ENCODE data around the gene SPAG8. TPM values are rescaled to one million over a fixed set of nuclear protein-coding genes. Genes with fewer than 3 reads are reported as not detected.

The SPAG8 gene
- total and polyA plus RNA-seq, 10 donors, result 1.1 to 4.5 (median 2.0) TPM

GRCh38 chr9:35847792-35848572 is 35.9 kb upstream of the SPAG8 start:
- DNase-seq, result peak; percentile 71
- Histone ChIP-seq H3K9me3 (no peaks in the 10 kb centered on the region), H3K36me3 (peaks cover 0 to 13% (median 0%) of the 10 kb centered on the region in 6 donors), H3K27me3 (replicated peaks in 1 of 7) (peaks cover 0 to 19% (median 0%) of the 10 kb centered on the region in 7 donors), H3K4me3 (no peak overlapping the region), H3K4me1 (peaks cover 24 to 71% (median 55%) of the 10 kb centered on the region in 6 donors), H3K27ac (peak overlapping the region; percentile 22 to 80 (median 45))
- 55 to 70% (median 60%) methylated on average over 4 of the region's 4 CpGs for WGBS, 5 donors
- TF ChIP-seq POLR2A (IDR thresholded peaks at IDR 0.05) (no peak), POLR2AphosphoS5 (IDR thresholded peaks at IDR 0.05) (peak in 1 of 3 donors; percentile 20)
- intact Hi-C loops (cut with DNase I; ENCODE audit: low total_unique reads), result loop anchor here (10.0 kb wide), 1 partner anchor 47 kb away; no protein-coding TSS in a partner anchor

GRCh38 chr9:35845824-35846771 is 34.0 kb upstream of the SPAG8 start:
- intact Hi-C loops (cut with DNase I; ENCODE audit: low total_unique reads), result loop anchor here (10.0 kb wide), 1 partner anchor 49 kb away; no protein-coding TSS in a partner anchor
- no peak for TF ChIP-seq POLR2A (IDR thresholded peaks at IDR 0.05)
- TF ChIP-seq, protein P1, sequence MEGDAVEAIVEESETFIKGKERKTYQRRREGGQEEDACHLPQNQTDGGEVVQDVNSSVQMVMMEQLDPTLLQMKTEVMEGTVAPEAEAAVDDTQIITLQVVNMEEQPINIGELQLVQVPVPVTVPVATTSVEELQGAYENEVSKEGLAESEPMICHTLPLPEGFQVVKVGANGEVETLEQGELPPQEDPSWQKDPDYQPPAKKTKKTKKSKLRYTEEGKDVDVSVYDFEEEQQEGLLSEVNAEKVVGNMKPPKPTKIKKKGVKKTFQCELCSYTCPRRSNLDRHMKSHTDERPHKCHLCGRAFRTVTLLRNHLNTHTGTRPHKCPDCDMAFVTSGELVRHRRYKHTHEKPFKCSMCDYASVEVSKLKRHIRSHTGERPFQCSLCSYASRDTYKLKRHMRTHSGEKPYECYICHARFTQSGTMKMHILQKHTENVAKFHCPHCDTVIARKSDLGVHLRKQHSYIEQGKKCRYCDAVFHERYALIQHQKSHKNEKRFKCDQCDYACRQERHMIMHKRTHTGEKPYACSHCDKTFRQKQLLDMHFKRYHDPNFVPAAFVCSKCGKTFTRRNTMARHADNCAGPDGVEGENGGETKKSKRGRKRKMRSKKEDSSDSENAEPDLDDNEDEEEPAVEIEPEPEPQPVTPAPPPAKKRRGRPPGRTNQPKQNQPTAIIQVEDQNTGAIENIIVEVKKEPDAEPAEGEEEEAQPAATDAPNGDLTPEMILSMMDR (IDR thresholded peaks at IDR 0.05 in 8 of 11, conservative IDR thresholded peaks at IDR 0.05 in 3 of 11), result no peak
- no peak for TF ChIP-seq POLR2AphosphoS5 (IDR thresholded peaks at IDR 0.05)
- Histone ChIP-seq H3K27ac (peak overlapping the region in 4 of 8 donors; percentile 43 to 64 (median 58)), H3K36me3 (peaks cover 0 to 13% (median 0%) of the 10 kb centered on the region in 6 donors), H3K27me3 (replicated peaks in 1 of 7) (peaks cover 0 to 25% (median 0%) of the 10 kb centered on the region in 7 donors), H3K4me3 (peak overlapping the region in 1 of 8 donors; percentile 19), H3K9me3 (no peaks in the 10 kb centered on the region), H3K4me1 (peaks cover 29 to 84% (median 64%) of the 10 kb centered on the region in 6 donors)
- 45 to 52% (median 50%) methylated on average over 12 to 53 of the region's 53 CpGs for WGBS, 5 donors
- peak; percentile 82 for DNase-seq

- intact Hi-C loops (cut with DNase I; ENCODE audit: low total_unique reads), result loop anchor here (10.0 kb wide), 1 partner anchor 50 kb away; no protein-coding TSS in a partner anchor
- Histone ChIP-seq H3K9me3 (no peaks in the 10 kb centered on the region), H3K27ac (peak overlapping the region in 7 of 8 donors; percentile 24 to 64 (median 43)), H3K4me3 (no peak overlapping the region), H3K27me3 (replicated peaks in 1 of 7) (peaks cover 0 to 31% (median 0%) of the 10 kb centered on the region in 7 donors), H3K36me3 (peaks cover 0 to 13% (median 0%) of the 10 kb centered on the region in 6 donors), H3K4me1 (peaks cover 29 to 87% (median 62%) of the 10 kb centered on the region in 6 donors)
- no peak for DNase-seq
- TF ChIP-seq, protein P1 (IDR thresholded peaks at IDR 0.05 in 8 of 11, conservative IDR thresholded peaks at IDR 0.05 in 3 of 11), result no peak
- TF ChIP-seq POLR2A (IDR thresholded peaks at IDR 0.05) (no peak), POLR2AphosphoS5 (IDR thresholded peaks at IDR 0.05) (peak in 1 of 3 donors; percentile 72)
- 41 to 52% (median 43%) methylated on average over 7 of the region's 7 CpGs for WGBS, 5 donors
These were observed 32.7 kb upstream of the SPAG8 start for GRCh38 chr9:35844628-35845270.

- H3K27me3 ChIP-seq (replicated peaks in 1 of 7), result peaks cover 0 to 32% (median 0%) of the 10 kb centered on the region in 7 donors
- no peak overlapping the region for H3K27ac ChIP-seq
- H3K4me1 ChIP-seq, result peaks cover 25 to 70% (median 55%) of the 10 kb centered on the region in 6 donors
- no peak for DNase-seq
- no peaks in the 10 kb centered on the region for H3K9me3 ChIP-seq
- intact Hi-C loops (cut with DNase I; ENCODE audit: low total_unique reads), result loop anchor here (10.0 kb wide), 1 partner anchor 52 kb away; no protein-coding TSS in a partner anchor
- WGBS, 5 donors, result 52 to 78% (median 71%) methylated on average over 3 of the region's 3 CpGs
- peaks cover 0 to 13% (median 0%) of the 10 kb centered on the region in 6 donors for H3K36me3 ChIP-seq
- H3K4me3 ChIP-seq, result no peak overlapping the region
- TF ChIP-seq, protein P1 (IDR thresholded peaks at IDR 0.05 in 8 of 11, conservative IDR thresholded peaks at IDR 0.05 in 3 of 11), result no peak
These were observed 30.7 kb upstream of the SPAG8 start for GRCh38 chr9:35842795-35843194.

All from spleen (tissue), 11 donors.